HCT116 (cell line): ENCODE measurements around the gene LRRC73. TPM values are rescaled to one million over a fixed set of nuclear protein-coding genes. Genes with fewer than 3 reads are reported as not detected.

Source experiments
- ATAC-seq: fragments of 200-7000 bp; cut with Tn5 transposase; 2 replicates; pipeline ENCODE4 v1.9.1; 2020; ENCODE audit warnings: mild to moderate bottlenecking, moderate library complexity
- BruUV-seq: library from RNA; stranded (reverse); fragments of 400-500 nt; replicated peaks from 2 replicates; lab custom pipeline; 2021; lab: Mats Ljungman, UMichigan
- CTCF ChIA-PET: fragments of 300-600 bp; sonication (Branson Sonifier 250); formaldehyde crosslinking; loops from one replicate; lab custom pipeline; 2021; ENCODE audit warnings: antibody characterized with exemption; lab: Charles Lee
- POLR2A ChIA-PET: fragments of 300-600, 350-600 bp; sonication (Branson Sonifier 250); formaldehyde crosslinking; loops from one replicate; lab custom pipeline; 2021; ENCODE audit warnings: antibody characterized with exemption; lab: Charles Lee
- RAD21 ChIA-PET, 2 experiments: fragments of 300-600 bp; sonication (Branson Sonifier 250); formaldehyde crosslinking; loops; one replicate each; lab custom pipeline; 2023; ENCODE audit warnings: low total read pairs in 2 of 2; ENCODE audit not compliant: uncharacterized antibody in 2 of 2, unreplicated experiment in 2 of 2, low non-redundant PET in 1 of 2; lab: Charles Lee
- DNase-seq: peaks from one replicate; pipeline ENCODE4 v3.0.0-alpha.2; 2010; ENCODE audit warnings: low read depth, low spot score
- H2AFZ ChIP-seq: fragments of 200-600 bp; shearing (Covaris generic), sonication (generic); 2 replicates; pipeline ENCODE4 v1.6.1; 2017; ENCODE audit warnings: low read depth, mixed run types, mixed read lengths, antibody characterized with exemption, low read length; ENCODE audit not compliant: poor library complexity, severe bottlenecking
- H3K27ac ChIP-seq: 2 replicates; pipeline ENCODE4 v1.5.1; 2012; ENCODE audit warnings: low read depth, low read length
- H3K27me3 ChIP-seq: fragments of 200-600 bp; sonication (generic); 2 replicates; pipeline ENCODE4 v1.6.1; 2016; ENCODE audit warnings: mixed run types, low read length, mixed read lengths; ENCODE audit not compliant: insufficient read depth
- H3K36me3 ChIP-seq, 2 experiments: fragments of 200-500 bp in 1 of 2; fragments of 200-600 bp in 1 of 2; sonication (Bioruptor generic) in 1 of 2; sonication (generic) in 1 of 2; 2 replicates each; pipeline versions ENCODE4 v1.5.1 to v1.6.1; 2014 to 2016; ENCODE audit warnings: low read length in 2 of 2, inconsistent platforms in 1 of 2, mixed read lengths in 1 of 2, mixed run types in 1 of 2; ENCODE audit not compliant: insufficient read depth in 2 of 2, control insufficient read depth in 1 of 2
- H3K4me1 ChIP-seq, 2 experiments: fragments of 200-600 bp in 1 of 2; sonication (generic) in 1 of 2; 2 replicates each; pipeline versions ENCODE4 v1.5.1 to v1.6.1; 2012 to 2017; ENCODE audit warnings: low read length in 2 of 2, inconsistent platforms in 1 of 2, mild to moderate bottlenecking in 1 of 2, mixed read lengths in 1 of 2, mixed run types in 1 of 2, moderate library complexity in 1 of 2; ENCODE audit not compliant: insufficient read depth in 2 of 2, control insufficient read depth in 1 of 2
- H3K4me2 ChIP-seq: fragments of 200-600 bp; sonication (generic); 2 replicates; pipeline ENCODE4 v1.6.1; 2017; ENCODE audit warnings: mixed run types, low read length, mixed read lengths
- H3K4me3 ChIP-seq, 2 experiments: fragments of 200-600 bp in 1 of 2; sonication (generic) in 1 of 2; replicated peaks in 1 of 2; 2 replicates each; pipeline ENCODE4 v1.5.1; 2011 to 2016; ENCODE audit warnings: low read length in 2 of 2, control low read depth in 1 of 2, low read depth in 1 of 2, mild to moderate bottlenecking in 1 of 2, mixed read lengths in 1 of 2, mixed run types in 1 of 2
- H3K79me2 ChIP-seq: fragments of 200-600 bp; sonication (generic); 2 replicates; pipeline ENCODE4 v1.6.1; 2017; ENCODE audit warnings: mild to moderate bottlenecking, mixed run types, low read length, moderate library complexity, mixed read lengths; ENCODE audit not compliant: insufficient read depth
- H3K9ac ChIP-seq: fragments of 200-600 bp; sonication (generic); 2 replicates; pipeline ENCODE4 v1.6.1; 2016; ENCODE audit warnings: low read length, mixed read lengths
- H3K9me2 ChIP-seq: fragments of 200-600 bp; sonication (generic), shearing (Covaris generic); 2 replicates; pipeline ENCODE4 v1.6.1; 2017; ENCODE audit warnings: mixed run types, mild to moderate bottlenecking, moderate library complexity; ENCODE audit not compliant: insufficient read depth
- H3K9me3 ChIP-seq, 2 experiments: fragments of 200-500 bp in 1 of 2; fragments of 200-600 bp in 1 of 2; sonication (Bioruptor generic) in 1 of 2; sonication (generic) in 1 of 2; 2 replicates each; pipeline ENCODE4 v1.6.1; 2014 to 2017; ENCODE audit warnings: low read length in 2 of 2, mixed read lengths in 2 of 2, inconsistent platforms in 1 of 2, low read depth in 1 of 2, mild to moderate bottlenecking in 1 of 2, mixed run types in 1 of 2, moderate library complexity in 1 of 2; ENCODE audit not compliant: control insufficient read depth in 1 of 2, insufficient read depth in 1 of 2
- H4K20me1 ChIP-seq: fragments of 200-600 bp; sonication (generic), shearing (Covaris generic); 2 replicates; pipeline ENCODE4 v1.6.1; 2017; ENCODE audit warnings: mixed run types, mild to moderate bottlenecking, moderate library complexity; ENCODE audit not compliant: insufficient read depth
- SRF ChIP-seq: IDR thresholded peaks from 2 replicates; pipeline ENCODE4 v1.6.1; 2012; ENCODE audit warnings: low read depth
- intact Hi-C: fragments of 100-400 bp; cut with micrococcal nuclease; formaldehyde crosslinking; loops from 2 replicates; pipeline ENCODE4 v1.10.0; 2022
- total RNA-seq: library from RNA; stranded (reverse); gene quantifications from one replicate; pipeline ENCODE4 v1.2.1, GENCODE V29; 2021; ENCODE audit not compliant: unreplicated experiment
- TF ChIP-seq, protein P1 (sequence below), 3 experiments: fragments of 200-600 bp in 1 of 3; sonication (generic) in 1 of 3; IDR thresholded peaks in 2 of 3; conservative IDR thresholded peaks in 1 of 3; 2 replicates each; pipeline ENCODE4 v1.5.1; 2012 to 2017; ENCODE audit warnings: low read depth in 2 of 3, low read length in 2 of 3, antibody characterized with exemption in 1 of 3, borderline replicate concordance in 1 of 3, control low read depth in 1 of 3, mild to moderate bottlenecking in 1 of 3, mixed read lengths in 1 of 3, mixed run types in 1 of 3, moderate library complexity in 1 of 3; ENCODE audit not compliant: insufficient read depth in 1 of 3

Gene LRRC73
- total RNA-seq, 1 experiment from 2014 or later = 1.2 TPM

DNA sequence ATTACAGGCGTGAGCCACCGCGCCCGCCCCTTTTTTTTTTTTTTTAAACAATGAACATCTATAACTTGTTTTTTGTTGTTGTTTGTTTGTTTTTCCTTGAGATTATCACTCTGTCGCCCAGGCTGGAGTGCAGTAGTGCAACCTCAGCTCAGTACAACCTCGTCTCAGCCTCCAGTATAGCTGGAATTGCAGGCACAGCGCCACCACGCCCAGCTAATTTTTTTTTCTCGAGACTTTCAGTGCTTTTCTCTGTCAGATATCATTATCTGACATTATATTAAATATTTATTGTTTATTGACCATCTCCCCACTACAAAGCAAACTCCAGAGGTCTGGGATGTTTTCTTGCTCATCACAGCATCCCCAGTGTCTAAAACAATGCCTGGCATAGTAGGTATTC lies 52.5 kb downstream of the LRRC73 start:
- H3K27me3 ChIP-seq = no peaks in the 10 kb centered on the region
- no peaks in the 10 kb centered on the region for H4K20me1 ChIP-seq
- H3K36me3 ChIP-seq = no peaks in the 10 kb centered on the region
- no peak for TF ChIP-seq SRF
- TF ChIP-seq, protein P1, sequence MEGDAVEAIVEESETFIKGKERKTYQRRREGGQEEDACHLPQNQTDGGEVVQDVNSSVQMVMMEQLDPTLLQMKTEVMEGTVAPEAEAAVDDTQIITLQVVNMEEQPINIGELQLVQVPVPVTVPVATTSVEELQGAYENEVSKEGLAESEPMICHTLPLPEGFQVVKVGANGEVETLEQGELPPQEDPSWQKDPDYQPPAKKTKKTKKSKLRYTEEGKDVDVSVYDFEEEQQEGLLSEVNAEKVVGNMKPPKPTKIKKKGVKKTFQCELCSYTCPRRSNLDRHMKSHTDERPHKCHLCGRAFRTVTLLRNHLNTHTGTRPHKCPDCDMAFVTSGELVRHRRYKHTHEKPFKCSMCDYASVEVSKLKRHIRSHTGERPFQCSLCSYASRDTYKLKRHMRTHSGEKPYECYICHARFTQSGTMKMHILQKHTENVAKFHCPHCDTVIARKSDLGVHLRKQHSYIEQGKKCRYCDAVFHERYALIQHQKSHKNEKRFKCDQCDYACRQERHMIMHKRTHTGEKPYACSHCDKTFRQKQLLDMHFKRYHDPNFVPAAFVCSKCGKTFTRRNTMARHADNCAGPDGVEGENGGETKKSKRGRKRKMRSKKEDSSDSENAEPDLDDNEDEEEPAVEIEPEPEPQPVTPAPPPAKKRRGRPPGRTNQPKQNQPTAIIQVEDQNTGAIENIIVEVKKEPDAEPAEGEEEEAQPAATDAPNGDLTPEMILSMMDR (IDR thresholded peaks at IDR 0.05 in 2 of 3, conservative IDR thresholded peaks at IDR 0.05 in 1 of 3; ENCODE audit: borderline replicate concordance in 1 of 3, insufficient read depth in 1 of 3, low read depth in 2 of 3, low read length in 2 of 3) = peak; percentile 24 to 44 (median 37); a peak in 4 of 6 replicates
- TF ChIP-seq, all 23 proteins: peak for 1
- intact Hi-C loops = no loop called here
- CTCF ChIA-PET = interaction anchor here (0.7 to 4.6 kb wide), 9 partner anchors 13 to 553 kb away, joined by 3 to 31 read pairs (median 5); partner anchors contain the start of gene LRRC73
- no TSS peak for BruUV-seq
- Histone ChIP-seq H3K27ac (no peak overlapping the region), H2AFZ (peak overlapping the region; percentile 62), H3K4me1 (peaks cover 8 to 39% of the 10 kb centered on the region in 2 experiments; a peak in 3 of 4 replicates), H3K9me3 (no peaks in the 10 kb centered on the region), H3K9ac (no peak overlapping the region), H3K79me2 (no peaks in the 10 kb centered on the region), H3K9me2 (no peaks in the 10 kb centered on the region), H3K4me2 (peak overlapping the region; percentile 76), H3K4me3 (peak overlapping the region; percentile 24 to 43)
- POLR2A ChIA-PET = interaction anchor here (0.6 to 1.1 kb wide), 4 partner anchors 19 to 541 kb away, joined by 3 read pairs; no protein-coding TSS in a partner anchor
- DNase-seq (no peak), ATAC-seq (no peak)
- RAD21 ChIA-PET = interaction anchor here (0.7 to 1.2 kb wide), 5 partner anchors 10 to 285 kb away, joined by 3 to 6 read pairs (median 3); no protein-coding TSS in a partner anchor

Other genes with a start within 250 kb of the LRRC73 start
- gene SLC22A7, start 212.1 kb downstream of the LRRC73 start, total RNA-seq = not detected
- gene CRIP3, start 201.5 kb downstream of the LRRC73 start, total RNA-seq = not detected
- gene ZNF318, start 140.7 kb downstream of the LRRC73 start, total RNA-seq = 15.2 TPM
- gene ABCC10, start 82.8 kb downstream of the LRRC73 start, total RNA-seq = 29.9 TPM
- 1.6 TPM for gene DLK2, start 54.8 kb downstream of the LRRC73 start, total RNA-seq
- gene TJAP1, start 32.8 kb downstream of the LRRC73 start, total RNA-seq = 45.2 TPM
- 84.5 TPM for gene YIPF3, start 6.6 kb upstream of the LRRC73 start, total RNA-seq
- 84.6 TPM for gene POLR1C, start 6.7 kb upstream of the LRRC73 start, total RNA-seq
- gene XPO5, start 65.7 kb upstream of the LRRC73 start, total RNA-seq = 77.4 TPM
- 20.6 TPM for gene POLH, start 65.8 kb upstream of the LRRC73 start, total RNA-seq
- gene GTPBP2, start 118.9 kb upstream of the LRRC73 start, total RNA-seq = 98.0 TPM
- 36.6 TPM for gene MAD2L1BP, start 125.5 kb upstream of the LRRC73 start, total RNA-seq
- not detected for gene RSPH9, start 134.7 kb upstream of the LRRC73 start, total RNA-seq
- 63.0 TPM for gene MRPS18A, start 177.4 kb upstream of the LRRC73 start, total RNA-seq